Stimulated activated naive CD8-positive, alpha-beta T cell treated with anti-CD3 and anti-CD28 coated beads, Interleukin-15, Interleukin-2, amounts not matched to agents 100 ng/mL and 50 ng/mL, for 24 hours (primary cell): ENCODE results near the gene MID1.

Experiments used
- H3K27ac Mint-ChIP-seq: one replicate; pipeline ENCODE4 v1.8.0; 2021; ENCODE audit warnings: mild to moderate bottlenecking, mixed read lengths
- H3K27me3 Mint-ChIP-seq: one replicate; pipeline ENCODE4 v1.8.0; 2021; ENCODE audit warnings: mixed read lengths
- H3K36me3 Mint-ChIP-seq: one replicate; pipeline ENCODE4 v1.8.0; 2021; ENCODE audit warnings: low read depth, mixed read lengths
- H3K4me1 Mint-ChIP-seq: one replicate; pipeline ENCODE4 v1.8.0; 2021; ENCODE audit warnings: low read depth, mixed read lengths
- H3K4me3 Mint-ChIP-seq: one replicate; pipeline ENCODE4 v1.8.0; 2021; ENCODE audit warnings: mild to moderate bottlenecking, mixed read lengths
- H3K9me3 Mint-ChIP-seq: one replicate; pipeline ENCODE4 v1.8.0; 2021; ENCODE audit warnings: mixed read lengths

MID1 gene

DNA sequence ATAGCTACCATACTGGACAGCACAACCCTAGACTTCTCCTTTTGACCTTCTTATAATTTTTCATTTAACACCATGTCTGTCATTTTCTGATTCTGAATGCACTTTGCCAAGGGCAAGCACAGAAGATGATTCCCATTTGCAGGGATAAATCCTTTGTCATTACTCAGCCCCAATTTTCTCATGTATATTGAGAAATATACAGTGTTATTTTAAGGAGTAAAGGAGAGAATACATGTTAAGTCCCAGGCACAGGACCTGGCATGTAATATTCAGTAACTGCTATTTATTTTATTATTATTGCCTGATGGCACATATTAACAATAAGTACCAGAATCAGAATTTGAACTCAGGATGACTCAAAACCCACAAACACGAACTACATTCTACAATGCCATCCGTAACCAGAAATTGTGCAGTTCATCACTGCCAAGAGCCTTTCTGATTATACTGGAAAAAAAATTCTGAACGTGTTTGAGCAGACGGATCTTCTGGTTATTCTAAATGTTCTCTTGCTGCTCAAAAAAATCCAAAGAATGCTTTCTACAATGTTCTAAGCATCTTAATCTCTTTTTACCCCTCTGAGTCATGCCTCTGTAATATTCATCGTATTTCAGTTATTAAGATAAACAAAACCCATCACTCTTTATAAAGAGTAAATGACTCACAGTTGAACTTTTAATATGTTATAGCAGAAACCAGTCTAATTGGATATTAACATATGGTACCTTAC, 170.0 kb downstream of the MID1 start:
- Mint-ChIP-seq H3K4me1 (no peaks in the 10 kb centered on the region), H3K9me3 (no peaks in the 10 kb centered on the region), H3K4me3 (no peak overlapping the region), H3K27ac (no peak overlapping the region), H3K36me3 (no peaks in the 10 kb centered on the region), H3K27me3 (no peaks in the 10 kb centered on the region)

GRCh38 chrX:10447564-10448214, 172.7 kb downstream of the MID1 start:
- Mint-ChIP-seq H3K36me3 (no peaks in the 10 kb centered on the region), H3K27ac (no peak overlapping the region), H3K4me1 (no peaks in the 10 kb centered on the region), H3K4me3 (no peak overlapping the region), H3K9me3 (no peaks in the 10 kb centered on the region), H3K27me3 (no peaks in the 10 kb centered on the region)

DNA sequence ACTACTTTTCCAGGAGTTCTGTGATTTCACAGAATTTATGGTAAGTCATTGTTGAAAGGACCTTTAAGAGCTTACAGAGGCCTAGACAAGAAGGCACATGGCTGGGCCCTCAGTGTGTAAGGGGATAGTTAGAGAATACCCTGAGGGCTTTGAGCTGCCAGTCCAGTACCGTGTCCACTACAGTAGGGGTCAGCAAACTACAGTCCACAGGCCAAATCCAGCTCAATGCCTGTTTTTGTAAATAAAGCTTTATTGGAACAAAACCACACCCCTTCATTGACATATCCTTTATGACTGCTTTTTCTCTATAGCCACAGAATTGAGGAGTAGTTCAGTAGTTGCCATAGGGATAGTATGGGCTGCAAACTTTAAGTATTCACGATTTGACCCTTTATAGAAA, 176.2 kb downstream of the MID1 start:
- no peaks in the 10 kb centered on the region for H3K36me3 Mint-ChIP-seq
- no peak overlapping the region for H3K27ac Mint-ChIP-seq
- no peaks in the 10 kb centered on the region for H3K9me3 Mint-ChIP-seq
- H3K27me3 Mint-ChIP-seq: no peaks in the 10 kb centered on the region
- H3K4me3 Mint-ChIP-seq: no peak overlapping the region
- H3K4me1 Mint-ChIP-seq: no peaks in the 10 kb centered on the region

GRCh38 chrX:10441464-10441863, 178.9 kb downstream of the MID1 start:
- H3K9me3 Mint-ChIP-seq: no peaks in the 10 kb centered on the region
- no peaks in the 10 kb centered on the region for H3K4me1 Mint-ChIP-seq
- H3K4me3 Mint-ChIP-seq: no peak overlapping the region
- no peak overlapping the region for H3K27ac Mint-ChIP-seq
- no peaks in the 10 kb centered on the region for H3K36me3 Mint-ChIP-seq
- no peaks in the 10 kb centered on the region for H3K27me3 Mint-ChIP-seq

GRCh38 chrX:10433296-10433965, 187.0 kb downstream of the MID1 start:
- H3K27me3 Mint-ChIP-seq: no peaks in the 10 kb centered on the region
- no peak overlapping the region for H3K4me3 Mint-ChIP-seq
- H3K9me3 Mint-ChIP-seq: no peaks in the 10 kb centered on the region
- H3K4me1 Mint-ChIP-seq: no peaks in the 10 kb centered on the region
- H3K27ac Mint-ChIP-seq: no peak overlapping the region
- H3K36me3 Mint-ChIP-seq: no peaks in the 10 kb centered on the region

DNA sequence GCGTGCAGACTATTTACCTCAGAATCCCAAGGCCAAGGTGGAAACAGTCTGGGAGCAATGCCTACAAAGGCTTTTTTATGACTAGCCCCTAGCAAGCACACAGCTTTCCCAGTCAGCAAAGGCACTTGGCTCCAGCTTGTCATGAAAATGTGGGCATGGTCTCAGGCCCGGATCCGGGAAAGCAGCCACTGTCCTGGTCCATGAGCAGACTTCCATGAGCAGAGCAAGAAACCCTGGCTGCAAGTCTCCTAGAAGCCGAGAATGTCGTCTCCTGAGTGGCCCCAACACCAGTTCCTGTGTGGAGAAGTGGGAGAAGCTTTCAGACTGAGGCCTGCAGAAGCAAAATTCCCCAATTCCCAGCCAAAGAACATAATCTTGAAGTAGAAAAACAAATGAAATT, 190.5 kb downstream of the MID1 start:
- H3K27ac Mint-ChIP-seq: no peak overlapping the region
- no peaks in the 10 kb centered on the region for H3K27me3 Mint-ChIP-seq
- no peaks in the 10 kb centered on the region for H3K36me3 Mint-ChIP-seq
- no peak overlapping the region for H3K4me3 Mint-ChIP-seq
- no peaks in the 10 kb centered on the region for H3K9me3 Mint-ChIP-seq
- H3K4me1 Mint-ChIP-seq: no peaks in the 10 kb centered on the region

GRCh38 chrX:10427249-10427648, 193.1 kb downstream of the MID1 start:
- H3K4me3 Mint-ChIP-seq: no peak overlapping the region
- H3K27ac Mint-ChIP-seq: no peak overlapping the region
- no peaks in the 10 kb centered on the region for H3K9me3 Mint-ChIP-seq
- no peaks in the 10 kb centered on the region for H3K36me3 Mint-ChIP-seq
- no peaks in the 10 kb centered on the region for H3K27me3 Mint-ChIP-seq
- H3K4me1 Mint-ChIP-seq: no peaks in the 10 kb centered on the region

DNA sequence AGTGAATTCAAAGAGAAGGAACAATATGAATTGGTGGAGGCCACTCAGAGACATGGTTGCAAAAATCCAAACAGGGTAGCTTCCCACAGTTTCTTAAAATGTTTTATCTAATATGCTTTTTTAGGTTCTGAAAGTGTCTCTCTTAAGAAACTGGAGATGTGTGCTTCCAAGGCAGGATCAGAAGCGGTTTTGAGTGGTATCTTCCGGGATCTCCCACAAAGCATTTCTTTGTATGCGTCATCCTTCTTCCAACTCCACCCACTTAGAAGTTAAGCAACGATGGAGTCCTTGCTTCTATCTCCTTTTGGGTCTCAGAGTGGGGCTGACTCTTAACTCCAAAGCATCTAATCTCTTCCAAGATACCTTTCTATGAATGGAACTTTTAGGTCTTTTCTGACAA, 196.7 kb downstream of the MID1 start:
- Mint-ChIP-seq H3K4me3 (no peak overlapping the region), H3K9me3 (no peaks in the 10 kb centered on the region), H3K27ac (no peak overlapping the region), H3K27me3 (no peaks in the 10 kb centered on the region), H3K4me1 (no peaks in the 10 kb centered on the region), H3K36me3 (no peaks in the 10 kb centered on the region)

GRCh38 chrX:10420134-10420533, 200.3 kb downstream of the MID1 start:
- Mint-ChIP-seq H3K27me3 (no peaks in the 10 kb centered on the region), H3K4me1 (no peaks in the 10 kb centered on the region)

DNA sequence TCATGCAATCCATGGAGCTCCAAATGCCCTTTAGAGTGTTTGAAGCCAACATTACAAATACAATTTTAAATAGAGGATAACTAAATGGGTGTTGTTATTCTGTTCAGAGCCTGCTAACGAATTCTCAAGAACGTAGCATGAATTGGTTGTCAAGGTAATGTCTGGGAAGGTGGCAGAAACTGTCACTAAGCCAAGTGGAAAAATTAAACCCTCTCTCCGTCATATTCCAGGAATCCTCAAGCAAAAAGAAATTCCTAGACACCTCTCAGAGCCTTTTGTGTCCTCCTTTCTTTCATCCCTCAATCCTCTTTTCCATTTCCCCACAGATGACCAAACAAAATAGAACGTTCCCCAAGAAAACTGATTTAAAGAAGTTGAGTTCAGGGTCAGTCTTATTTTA, 204.0 kb downstream of the MID1 start:
- H3K9me3 Mint-ChIP-seq: no peaks in the 10 kb centered on the region
- no peaks in the 10 kb centered on the region for H3K4me1 Mint-ChIP-seq
- H3K27ac Mint-ChIP-seq: no peak overlapping the region
- no peaks in the 10 kb centered on the region for H3K36me3 Mint-ChIP-seq
- H3K4me3 Mint-ChIP-seq: no peak overlapping the region
- no peaks in the 10 kb centered on the region for H3K27me3 Mint-ChIP-seq

More at GRCh38 chrX:10420134-10420533, 200.3 kb downstream of the MID1 start:
- no peak overlapping the region for H3K4me3 Mint-ChIP-seq
- H3K27ac Mint-ChIP-seq: no peak overlapping the region
- no peaks in the 10 kb centered on the region for H3K36me3 Mint-ChIP-seq
- H3K9me3 Mint-ChIP-seq: no peaks in the 10 kb centered on the region

DNA sequence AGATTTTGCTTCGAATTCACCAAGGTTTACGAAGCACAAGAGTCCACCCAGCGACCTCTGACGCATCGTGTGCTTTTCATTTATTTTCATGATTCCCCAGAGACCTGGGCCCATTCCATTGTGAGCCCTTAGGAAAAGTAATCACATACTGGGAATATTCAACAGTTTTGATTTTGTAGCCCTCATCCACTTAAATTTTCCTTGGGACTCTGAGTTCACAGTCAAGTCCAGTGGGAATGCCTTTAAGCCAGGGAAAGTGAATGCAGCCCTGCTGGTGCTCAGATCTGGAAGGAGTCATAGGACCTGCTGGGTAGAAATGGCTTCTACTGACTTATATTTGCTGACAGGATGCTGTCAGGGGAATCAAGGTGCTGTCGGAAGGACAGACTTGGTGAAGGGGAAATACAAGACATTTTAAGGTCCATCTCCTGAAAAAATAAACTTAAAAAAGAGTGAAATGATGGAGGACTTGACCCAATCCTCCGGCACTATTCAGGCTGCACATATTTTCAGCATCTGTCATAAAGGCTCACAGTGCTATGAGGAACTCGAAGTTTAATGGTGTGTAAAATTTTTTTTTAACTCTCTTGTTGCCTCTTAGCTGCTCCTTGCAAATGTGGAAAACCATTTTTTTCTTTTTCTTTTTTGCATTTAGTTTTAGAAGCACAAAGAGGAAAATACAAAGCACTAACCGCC, 204.9 kb downstream of the MID1 start:
- H3K36me3 Mint-ChIP-seq: no peaks in the 10 kb centered on the region

DNA sequence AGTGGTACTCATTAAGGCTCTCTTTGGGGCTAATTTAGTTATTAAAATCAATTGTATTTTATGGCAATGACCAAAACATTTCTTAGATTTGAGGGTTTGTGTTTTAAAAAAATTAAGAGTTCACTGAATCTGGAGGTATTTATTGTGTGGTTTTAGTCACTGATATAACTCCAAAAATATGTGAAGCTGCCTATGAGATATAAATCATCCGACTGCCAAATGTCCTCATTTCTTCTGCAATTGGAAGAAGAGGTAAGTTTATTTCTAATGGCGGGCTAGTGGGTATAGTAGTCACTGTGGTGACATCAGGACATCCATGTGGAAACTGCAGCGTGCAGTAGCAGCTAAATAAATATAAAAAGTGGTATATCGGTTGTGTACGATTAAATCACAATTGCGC, 205.5 kb downstream of the MID1 start:
- Mint-ChIP-seq H3K4me1 (no peaks in the 10 kb centered on the region), H3K36me3 (no peaks in the 10 kb centered on the region), H3K9me3 (no peaks in the 10 kb centered on the region), H3K27ac (no peak overlapping the region), H3K27me3 (no peaks in the 10 kb centered on the region), H3K4me3 (no peak overlapping the region)

More for the DNA sequence above, 204.9 kb downstream of the MID1 start:
- no peaks in the 10 kb centered on the region for H3K27me3 Mint-ChIP-seq
- no peaks in the 10 kb centered on the region for H3K9me3 Mint-ChIP-seq
- no peak overlapping the region for H3K4me3 Mint-ChIP-seq
- no peaks in the 10 kb centered on the region for H3K4me1 Mint-ChIP-seq
- no peak overlapping the region for H3K27ac Mint-ChIP-seq

GRCh38 chrX:10414156-10414824, 206.1 kb downstream of the MID1 start:
- no peaks in the 10 kb centered on the region for H3K4me1 Mint-ChIP-seq
- no peaks in the 10 kb centered on the region for H3K27me3 Mint-ChIP-seq
- H3K9me3 Mint-ChIP-seq: no peaks in the 10 kb centered on the region
- no peak overlapping the region for H3K4me3 Mint-ChIP-seq
- H3K36me3 Mint-ChIP-seq: no peaks in the 10 kb centered on the region
- H3K27ac Mint-ChIP-seq: no peak overlapping the region

DNA sequence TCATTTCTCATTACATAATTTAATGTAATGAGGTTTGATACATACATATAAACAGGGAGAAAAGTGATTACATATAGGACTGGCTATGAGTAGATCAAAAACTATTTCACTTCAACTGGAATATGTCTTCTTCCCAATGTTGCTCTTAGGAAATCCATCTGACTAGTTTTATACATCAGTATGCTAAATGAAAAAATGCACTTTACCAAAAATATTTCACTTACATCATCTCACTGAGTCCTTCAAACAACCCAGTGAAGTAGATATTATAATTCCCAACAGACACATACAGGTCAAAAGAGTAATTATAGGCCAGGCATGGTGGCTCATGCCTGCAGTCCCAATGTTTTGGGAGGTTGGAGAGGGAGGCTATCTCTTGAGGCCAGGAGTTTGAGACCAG, 215.9 kb downstream of the MID1 start:
- Mint-ChIP-seq H3K27ac (no peak overlapping the region), H3K4me3 (no peak overlapping the region), H3K36me3 (no peaks in the 10 kb centered on the region), H3K4me1 (no peaks in the 10 kb centered on the region), H3K9me3 (no peaks in the 10 kb centered on the region), H3K27me3 (no peaks in the 10 kb centered on the region)

GRCh38 chrX:10401239-10401638, 219.1 kb downstream of the MID1 start:
- Mint-ChIP-seq H3K36me3 (no peaks in the 10 kb centered on the region), H3K27me3 (no peaks in the 10 kb centered on the region), H3K4me1 (no peaks in the 10 kb centered on the region), H3K27ac (no peak overlapping the region), H3K9me3 (no peaks in the 10 kb centered on the region), H3K4me3 (no peak overlapping the region)
